AML-193 (cell line): ENCODE measurements around the gene POMZP3.
"Not testable (repeated sequence)": the region's sequence is repeated elsewhere in the genome, so short reads cannot be mapped to it uniquely, and the experiment has no call there.

Experiments used
- DNase-seq, 2 experiments: peaks; one replicate each; lab custom pipeline; 2025; lab: John Stamatoyannopoulos, UW

POMZP3 gene

GRCh38 chr7:76588586-76588985, 38.5 kb downstream of the POMZP3 start:
- not testable (repeated sequence) for DNase-seq

DNA sequence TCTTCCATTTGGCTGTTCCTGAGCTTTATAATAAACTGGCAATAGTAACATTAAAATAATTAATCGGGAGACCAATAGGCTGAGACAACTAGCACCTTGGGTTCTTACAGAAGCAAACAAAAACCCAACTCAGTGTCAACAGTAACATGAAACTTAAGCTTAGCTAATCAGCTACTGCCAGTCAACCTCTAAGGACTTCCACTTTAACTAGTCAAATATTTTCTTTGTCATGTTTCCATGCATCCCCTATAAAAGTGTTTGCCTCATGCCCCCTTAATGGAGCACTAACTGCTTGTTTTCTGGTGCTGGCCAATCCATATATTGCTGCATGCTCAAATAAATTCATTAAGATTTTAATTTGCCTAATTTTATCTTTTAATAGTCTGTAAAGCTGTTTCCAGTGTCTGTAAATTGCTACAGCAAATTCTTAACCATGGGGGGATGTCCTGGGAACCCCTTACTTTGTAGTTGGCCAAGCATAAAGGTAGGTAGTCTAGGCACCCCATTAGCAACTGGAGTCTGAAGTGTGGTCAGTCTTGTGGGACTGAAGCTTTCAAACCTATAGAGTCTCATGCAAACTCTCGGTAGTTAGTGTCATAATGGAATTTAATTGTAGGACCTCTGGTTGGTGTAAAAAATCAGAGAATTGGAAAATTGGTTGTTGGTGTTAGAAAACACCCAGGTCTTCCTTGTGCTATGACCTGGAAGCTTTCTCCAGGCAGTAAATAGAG, 40.3 kb downstream of the POMZP3 start:
- DNase-seq: not testable (repeated sequence)

- not testable (repeated sequence) for DNase-seq
Observed at GRCh38 chr7:76583636-76584281, 43.3 kb downstream of the POMZP3 start.

DNA sequence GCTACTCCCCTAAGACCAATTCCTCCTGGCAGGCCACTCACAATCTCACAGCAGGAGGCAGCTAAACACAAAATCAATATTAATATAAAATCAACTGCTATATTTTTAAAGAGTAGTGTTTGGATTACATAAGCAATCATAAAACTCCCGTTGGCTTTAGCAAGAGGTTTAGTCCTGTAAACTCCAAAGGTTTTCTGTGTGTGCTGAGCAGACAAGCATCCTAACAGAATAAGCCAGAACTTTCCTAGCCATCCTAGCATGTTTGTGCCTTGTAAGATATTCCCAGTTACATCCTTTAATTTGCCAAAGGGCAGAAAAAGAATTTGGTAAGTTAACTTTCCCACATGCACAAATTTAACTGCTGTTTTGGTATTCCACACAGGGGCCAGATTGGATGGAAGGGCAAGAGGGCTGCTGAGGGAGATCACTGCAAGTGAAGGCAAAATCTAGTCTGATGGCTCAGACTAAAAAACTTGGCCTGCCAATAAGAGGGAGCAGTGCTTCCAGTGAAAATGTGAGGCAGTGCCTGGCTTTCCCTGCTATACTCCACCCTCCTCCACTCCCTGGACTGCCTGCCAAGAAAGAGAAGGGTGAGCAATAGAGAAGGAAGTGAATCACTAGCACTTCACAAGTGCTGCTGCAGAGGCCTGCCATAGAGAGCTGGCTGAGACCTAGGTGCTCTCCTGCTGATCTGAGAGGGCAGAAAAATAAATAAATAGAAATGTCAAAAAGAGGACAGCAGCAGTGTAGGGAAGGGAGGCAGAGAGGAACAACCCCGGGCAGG, 44.0 kb downstream of the POMZP3 start:
- DNase-seq: peak in 1 of 2 experiments; percentile 9

GRCh38 chr7:76575919-76576655, 51.0 kb downstream of the POMZP3 start:
- not testable (repeated sequence) for DNase-seq

DNA sequence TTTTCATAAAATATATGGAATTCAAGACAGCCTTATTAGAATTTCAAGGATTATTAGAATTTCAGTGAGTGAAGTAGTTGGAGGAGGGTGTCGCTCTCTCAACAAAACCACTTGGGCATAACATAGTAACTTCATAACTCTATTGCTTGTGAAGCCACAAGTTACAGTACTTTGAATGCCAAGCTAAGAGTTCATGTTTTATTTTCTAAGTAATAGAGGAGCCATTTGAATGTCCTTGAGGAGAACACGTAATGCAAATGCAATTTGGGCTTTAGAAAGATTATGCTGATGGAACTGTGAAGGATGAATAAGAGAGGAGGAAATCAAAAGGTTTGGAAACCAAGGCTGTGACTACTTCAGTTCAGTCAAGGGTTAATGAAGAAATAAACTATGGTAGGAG, 51.6 kb downstream of the POMZP3 start:
- not testable (repeated sequence) for DNase-seq

GRCh38 chr7:76572296-76572695, 54.8 kb downstream of the POMZP3 start:
- DNase-seq: not testable (repeated sequence)

GRCh38 chr7:76570324-76570775, 56.7 kb downstream of the POMZP3 start:
- not testable (repeated sequence) for DNase-seq

- not testable (repeated sequence) for DNase-seq
Observed at GRCh38 chr7:76568742-76569141, 58.3 kb downstream of the POMZP3 start.

GRCh38 chr7:76567753-76568152, 59.3 kb downstream of the POMZP3 start:
- DNase-seq: not testable (repeated sequence)

- DNase-seq: not testable (repeated sequence)
Observed at GRCh38 chr7:76567311-76567710, 59.8 kb downstream of the POMZP3 start.

DNA sequence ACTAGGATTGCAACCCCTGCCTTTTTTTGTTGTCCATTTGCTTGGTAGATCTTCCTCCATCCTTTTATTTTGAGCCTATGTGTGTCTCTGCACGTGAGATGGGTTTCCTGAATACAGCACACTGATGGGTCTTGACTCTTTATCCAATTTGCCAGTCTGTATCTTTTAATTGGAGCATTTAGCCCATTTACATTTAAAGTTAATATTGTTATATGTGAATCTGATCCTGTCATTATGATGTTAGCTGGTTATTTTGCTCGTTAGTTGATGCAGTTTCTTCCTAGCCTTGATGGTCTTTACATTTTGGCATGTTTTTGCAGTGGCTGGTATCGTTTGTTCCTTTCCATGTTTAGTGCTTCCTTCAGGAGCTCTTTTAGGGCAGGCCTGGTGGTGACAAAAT, 62.1 kb downstream of the POMZP3 start:
- not testable (repeated sequence) for DNase-seq

- not testable (repeated sequence) for DNase-seq
Observed at GRCh38 chr7:76561342-76561741, 65.7 kb downstream of the POMZP3 start.

- DNase-seq: not testable (repeated sequence)
Observed at GRCh38 chr7:76560157-76560556, 66.9 kb downstream of the POMZP3 start.
